HL-60 (cell line): ENCODE data around the gene ADAMTS17.
A peak's percentile ranks its signal among the peaks of the same experiment; 100 is the strongest.
"Not testable (repeated sequence)": the region's sequence is repeated elsewhere in the genome, so short reads cannot be mapped to it uniquely, and the experiment has no call there.

Experiments used
- DNase-seq, 2 experiments: peaks; one replicate each; pipeline ENCODE4 v3.0.0-alpha.2; 2010 to 2020; ENCODE audit warnings: low read depth in 1 of 2, low spot score in 1 of 2
- H3K27ac ChIP-seq: fragments of 250-450 bp; sonication (Bioruptor Pico); replicated peaks from 2 replicates; pipeline ENCODE4 v1.5.1; 2020; ENCODE audit warnings: mild to moderate bottlenecking, moderate library complexity
- H3K27me3 ChIP-seq: fragments of 250-450 bp; sonication (Bioruptor Pico); 2 replicates; pipeline ENCODE4 v1.5.1; 2021; ENCODE audit warnings: mild to moderate bottlenecking, moderate library complexity; ENCODE audit not compliant: insufficient read depth, poor library complexity, severe bottlenecking
- H3K4me3 ChIP-seq: replicated peaks from 2 replicates; pipeline ENCODE4 v1.5.1; 2011; ENCODE audit warnings: mild to moderate bottlenecking, control low read depth, low read length; ENCODE audit not compliant: insufficient read depth
- GABPA ChIP-seq: IDR thresholded peaks from 2 replicates; pipeline ENCODE4 v1.6.1; 2012; ENCODE audit warnings: low read depth
- POLR2AphosphoS5 ChIP-seq: IDR thresholded peaks from 2 replicates; pipeline ENCODE4 v1.6.1; 2012; ENCODE audit warnings: low read depth
- SPI1 ChIP-seq: IDR thresholded peaks from 2 replicates; pipeline ENCODE4 v1.6.1; 2012; ENCODE audit warnings: low read depth, mild to moderate bottlenecking, borderline replicate concordance
- TF ChIP-seq, protein P1 (sequence below): IDR thresholded peaks from 2 replicates; pipeline ENCODE4 v1.6.1; 2012; ENCODE audit warnings: low read depth; ENCODE audit not compliant: insufficient replicate concordance
- TF ChIP-seq, protein P2 (sequence below): IDR thresholded peaks from one replicate; pipeline ENCODE4 v1.5.1; 2011; ENCODE audit warnings: low read length, control low read depth, inconsistent platforms; ENCODE audit not compliant: insufficient read depth

ADAMTS17 gene

DNA sequence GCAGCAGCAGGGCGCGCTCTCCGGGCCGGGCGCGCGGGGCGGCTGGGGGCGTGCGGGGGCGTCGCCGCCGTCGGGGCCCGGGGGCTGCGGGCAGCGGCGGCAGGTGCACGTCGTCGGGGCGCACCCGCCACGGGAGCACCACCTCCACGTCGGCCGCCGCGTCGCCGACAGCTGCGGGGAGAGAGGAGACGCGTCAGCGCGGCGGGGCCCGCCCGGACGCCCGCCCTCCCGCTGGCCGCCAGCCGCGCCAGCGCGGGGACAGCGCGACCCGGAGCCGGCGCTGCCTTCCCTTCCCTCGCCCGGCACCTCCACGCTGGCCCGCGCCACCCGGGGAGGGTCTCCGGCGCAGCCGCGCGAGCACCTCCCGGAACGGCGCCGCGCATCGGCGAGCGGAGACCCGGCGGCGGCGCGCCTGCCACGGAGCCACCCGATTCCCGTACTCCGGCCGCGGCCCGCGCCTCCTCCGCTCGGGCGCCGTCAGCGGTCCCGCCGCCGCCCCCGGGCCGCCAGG lies 481 bp downstream of the ADAMTS17 start:
- Histone ChIP-seq H3K27ac (no peak overlapping the region), H3K27me3 (no peaks in the 10 kb centered on the region), H3K4me3 (peak overlapping the region; percentile 73)
- no peak for DNase-seq
- TF ChIP-seq POLR2AphosphoS5 (no peak), GABPA (no peak), SPI1 (no peak)
- TF ChIP-seq, protein P1, sequence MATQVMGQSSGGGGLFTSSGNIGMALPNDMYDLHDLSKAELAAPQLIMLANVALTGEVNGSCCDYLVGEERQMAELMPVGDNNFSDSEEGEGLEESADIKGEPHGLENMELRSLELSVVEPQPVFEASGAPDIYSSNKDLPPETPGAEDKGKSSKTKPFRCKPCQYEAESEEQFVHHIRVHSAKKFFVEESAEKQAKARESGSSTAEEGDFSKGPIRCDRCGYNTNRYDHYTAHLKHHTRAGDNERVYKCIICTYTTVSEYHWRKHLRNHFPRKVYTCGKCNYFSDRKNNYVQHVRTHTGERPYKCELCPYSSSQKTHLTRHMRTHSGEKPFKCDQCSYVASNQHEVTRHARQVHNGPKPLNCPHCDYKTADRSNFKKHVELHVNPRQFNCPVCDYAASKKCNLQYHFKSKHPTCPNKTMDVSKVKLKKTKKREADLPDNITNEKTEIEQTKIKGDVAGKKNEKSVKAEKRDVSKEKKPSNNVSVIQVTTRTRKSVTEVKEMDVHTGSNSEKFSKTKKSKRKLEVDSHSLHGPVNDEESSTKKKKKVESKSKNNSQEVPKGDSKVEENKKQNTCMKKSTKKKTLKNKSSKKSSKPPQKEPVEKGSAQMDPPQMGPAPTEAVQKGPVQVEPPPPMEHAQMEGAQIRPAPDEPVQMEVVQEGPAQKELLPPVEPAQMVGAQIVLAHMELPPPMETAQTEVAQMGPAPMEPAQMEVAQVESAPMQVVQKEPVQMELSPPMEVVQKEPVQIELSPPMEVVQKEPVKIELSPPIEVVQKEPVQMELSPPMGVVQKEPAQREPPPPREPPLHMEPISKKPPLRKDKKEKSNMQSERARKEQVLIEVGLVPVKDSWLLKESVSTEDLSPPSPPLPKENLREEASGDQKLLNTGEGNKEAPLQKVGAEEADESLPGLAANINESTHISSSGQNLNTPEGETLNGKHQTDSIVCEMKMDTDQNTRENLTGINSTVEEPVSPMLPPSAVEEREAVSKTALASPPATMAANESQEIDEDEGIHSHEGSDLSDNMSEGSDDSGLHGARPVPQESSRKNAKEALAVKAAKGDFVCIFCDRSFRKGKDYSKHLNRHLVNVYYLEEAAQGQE, result no peak
- TF ChIP-seq, protein P2, sequence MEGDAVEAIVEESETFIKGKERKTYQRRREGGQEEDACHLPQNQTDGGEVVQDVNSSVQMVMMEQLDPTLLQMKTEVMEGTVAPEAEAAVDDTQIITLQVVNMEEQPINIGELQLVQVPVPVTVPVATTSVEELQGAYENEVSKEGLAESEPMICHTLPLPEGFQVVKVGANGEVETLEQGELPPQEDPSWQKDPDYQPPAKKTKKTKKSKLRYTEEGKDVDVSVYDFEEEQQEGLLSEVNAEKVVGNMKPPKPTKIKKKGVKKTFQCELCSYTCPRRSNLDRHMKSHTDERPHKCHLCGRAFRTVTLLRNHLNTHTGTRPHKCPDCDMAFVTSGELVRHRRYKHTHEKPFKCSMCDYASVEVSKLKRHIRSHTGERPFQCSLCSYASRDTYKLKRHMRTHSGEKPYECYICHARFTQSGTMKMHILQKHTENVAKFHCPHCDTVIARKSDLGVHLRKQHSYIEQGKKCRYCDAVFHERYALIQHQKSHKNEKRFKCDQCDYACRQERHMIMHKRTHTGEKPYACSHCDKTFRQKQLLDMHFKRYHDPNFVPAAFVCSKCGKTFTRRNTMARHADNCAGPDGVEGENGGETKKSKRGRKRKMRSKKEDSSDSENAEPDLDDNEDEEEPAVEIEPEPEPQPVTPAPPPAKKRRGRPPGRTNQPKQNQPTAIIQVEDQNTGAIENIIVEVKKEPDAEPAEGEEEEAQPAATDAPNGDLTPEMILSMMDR, result no peak

DNA sequence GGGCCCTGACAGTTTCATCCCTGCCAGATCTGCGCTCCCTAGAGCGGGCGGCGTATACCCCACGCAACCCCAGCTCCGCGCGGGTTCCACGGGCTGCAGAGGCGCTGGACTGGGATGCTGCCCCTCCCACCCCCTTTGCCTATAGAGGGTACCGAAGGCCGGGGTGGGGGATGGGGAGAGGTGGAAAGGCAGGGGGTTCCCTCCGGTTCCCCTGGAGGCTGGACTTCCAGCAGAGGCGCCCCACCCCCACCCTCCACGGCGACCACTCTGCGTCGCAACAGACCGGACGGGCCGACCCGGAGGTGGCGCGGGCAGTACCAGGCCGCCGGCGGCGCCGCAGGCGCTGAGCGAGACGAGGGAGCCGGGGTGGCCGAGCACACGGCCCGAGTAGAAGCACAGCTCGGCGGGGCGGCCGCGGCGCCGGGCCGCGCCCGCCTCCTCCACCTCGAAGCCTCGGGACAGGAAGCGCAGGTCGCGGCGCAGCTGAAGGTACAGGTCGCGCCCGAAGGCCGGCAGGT lies 995 bp downstream of the ADAMTS17 start:
- H3K27me3 ChIP-seq, result no peaks in the 10 kb centered on the region
- TF ChIP-seq SPI1 (no peak), GABPA (no peak), POLR2AphosphoS5 (no peak)
- TF ChIP-seq, protein P2, result no peak
- TF ChIP-seq, protein P1, result no peak
- no peak for DNase-seq
- no peak overlapping the region for H3K27ac ChIP-seq
- peak overlapping the region; percentile 11 for H3K4me3 ChIP-seq

DNA sequence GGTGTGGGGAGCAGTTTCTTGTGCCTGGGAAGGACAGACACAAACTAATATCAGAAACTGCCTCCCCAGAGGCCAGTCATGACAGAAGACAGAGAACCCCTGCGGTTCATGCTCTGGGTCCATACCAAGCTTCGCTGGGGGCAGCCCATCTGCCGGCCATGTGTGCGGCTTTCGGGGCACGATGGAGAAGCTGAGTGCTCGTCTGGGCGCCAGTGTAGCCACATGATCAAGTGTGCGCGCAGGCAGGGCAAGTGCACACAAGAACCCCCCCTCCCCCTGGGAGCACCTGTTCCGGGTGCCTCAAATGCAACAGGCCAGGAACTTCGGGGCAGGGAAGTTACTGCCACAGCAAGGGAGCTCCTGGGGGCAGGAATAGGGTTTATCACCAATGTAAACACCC lies 1.8 kb downstream of the ADAMTS17 start:
- H3K4me3 ChIP-seq, result no peak overlapping the region
- no peak for DNase-seq
- no peak overlapping the region for H3K27ac ChIP-seq
- no peaks in the 10 kb centered on the region for H3K27me3 ChIP-seq
- TF ChIP-seq, protein P2, result no peak
- TF ChIP-seq, protein P1, result no peak
- TF ChIP-seq SPI1 (no peak), GABPA (no peak)

DNA sequence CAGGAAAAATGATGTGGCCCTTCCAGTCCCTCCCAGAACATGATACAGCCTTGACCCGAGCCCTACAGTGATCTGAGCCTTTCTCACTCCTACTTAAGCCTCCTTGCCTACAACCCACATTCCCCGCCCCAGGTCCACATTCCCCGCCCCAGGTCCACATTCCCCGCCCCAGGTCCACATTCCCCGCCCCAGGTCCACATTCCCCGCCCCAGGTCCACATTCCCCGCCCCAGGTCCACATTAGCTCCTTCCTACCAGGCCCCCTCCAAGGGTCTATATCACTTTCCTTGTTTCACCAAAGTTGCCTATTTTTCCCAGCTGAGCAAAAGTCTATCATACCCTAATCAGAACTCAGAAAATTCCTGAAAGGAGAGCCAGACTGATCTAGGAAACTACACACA lies 2.3 kb downstream of the ADAMTS17 start:
- not testable (repeated sequence) for H3K27ac ChIP-seq, DNase-seq, H3K27me3 ChIP-seq, H3K4me3 ChIP-seq
